IMR-90 (cell line): Measurements from ENCODE around the gene ZNF512.

Source experiments
- POLR2A ChIP-seq: IDR thresholded peaks from 2 replicates; pipeline ENCODE4 v1.6.1; 2012; ENCODE audit warnings: mild to moderate bottlenecking, low read depth, low read length
- TF ChIP-seq, protein P1 (sequence below): conservative IDR thresholded peaks from 2 replicates; pipeline ENCODE4 v1.5.1; 2012; ENCODE audit warnings: mild to moderate bottlenecking, low read depth, low read length, improper control_type of control experiment

DNA sequence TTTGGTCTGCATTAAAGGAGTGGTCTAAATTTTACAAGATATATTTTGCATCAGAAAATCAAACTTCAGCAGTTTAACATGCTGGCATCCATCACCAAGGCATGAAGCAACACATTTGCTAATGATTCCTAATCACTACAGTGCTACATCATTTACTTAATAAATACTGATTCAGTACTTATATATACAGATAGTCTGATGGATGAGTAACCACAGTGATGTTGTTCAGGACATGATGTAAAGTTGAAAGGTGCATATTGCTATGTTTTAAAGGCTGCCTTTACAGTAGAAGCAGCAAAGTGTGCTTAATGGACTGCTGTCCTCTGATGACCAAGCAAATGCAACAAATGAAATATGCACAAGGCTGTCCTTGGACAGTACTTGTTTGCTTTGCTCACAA, 69.5 kb downstream of the ZNF512 start:
- TF ChIP-seq, protein P1, sequence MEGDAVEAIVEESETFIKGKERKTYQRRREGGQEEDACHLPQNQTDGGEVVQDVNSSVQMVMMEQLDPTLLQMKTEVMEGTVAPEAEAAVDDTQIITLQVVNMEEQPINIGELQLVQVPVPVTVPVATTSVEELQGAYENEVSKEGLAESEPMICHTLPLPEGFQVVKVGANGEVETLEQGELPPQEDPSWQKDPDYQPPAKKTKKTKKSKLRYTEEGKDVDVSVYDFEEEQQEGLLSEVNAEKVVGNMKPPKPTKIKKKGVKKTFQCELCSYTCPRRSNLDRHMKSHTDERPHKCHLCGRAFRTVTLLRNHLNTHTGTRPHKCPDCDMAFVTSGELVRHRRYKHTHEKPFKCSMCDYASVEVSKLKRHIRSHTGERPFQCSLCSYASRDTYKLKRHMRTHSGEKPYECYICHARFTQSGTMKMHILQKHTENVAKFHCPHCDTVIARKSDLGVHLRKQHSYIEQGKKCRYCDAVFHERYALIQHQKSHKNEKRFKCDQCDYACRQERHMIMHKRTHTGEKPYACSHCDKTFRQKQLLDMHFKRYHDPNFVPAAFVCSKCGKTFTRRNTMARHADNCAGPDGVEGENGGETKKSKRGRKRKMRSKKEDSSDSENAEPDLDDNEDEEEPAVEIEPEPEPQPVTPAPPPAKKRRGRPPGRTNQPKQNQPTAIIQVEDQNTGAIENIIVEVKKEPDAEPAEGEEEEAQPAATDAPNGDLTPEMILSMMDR: no peak
- TF ChIP-seq POLR2A: no peak
